ENCODE results near the gene TMC5. TPM values are rescaled to one million over a fixed set of nuclear protein-coding genes. Genes with fewer than 3 reads are reported as not detected.

Gene TMC5
- total and polyA plus RNA-seq, 5 donors from 2014 or later = not detected

DNA sequence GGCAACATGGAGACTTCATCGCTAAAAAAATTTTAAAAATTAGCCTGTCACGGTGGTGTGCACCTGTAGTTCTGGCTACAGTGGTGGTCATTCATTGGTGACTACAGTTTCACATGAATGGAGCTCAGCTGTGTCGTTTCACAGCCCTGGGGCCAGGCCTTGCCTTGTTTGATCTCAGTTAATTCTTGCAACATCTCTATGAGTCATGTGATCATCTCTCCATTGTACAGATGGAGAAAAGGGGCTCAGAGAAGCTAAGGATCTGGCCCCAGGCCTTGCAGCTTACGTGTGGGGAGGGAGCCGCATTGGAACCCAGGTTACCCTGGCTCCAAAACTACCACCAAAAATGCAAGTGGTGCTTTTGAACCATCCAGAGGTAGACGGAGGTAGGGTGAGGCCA, 54.8 kb downstream of the TMC5 start:
- H3K36me3 Mint-ChIP-seq = no peaks in the 10 kb centered on the region
- no peaks in the 10 kb centered on the region for H3K36me3 ChIP-seq (ENCODE audit: control insufficient read depth, insufficient read depth, low read length)
- H3K9me3 Mint-ChIP-seq = peaks cover 0 to 2% (median 0%) of the 10 kb centered on the region in 7 donors

DNA sequence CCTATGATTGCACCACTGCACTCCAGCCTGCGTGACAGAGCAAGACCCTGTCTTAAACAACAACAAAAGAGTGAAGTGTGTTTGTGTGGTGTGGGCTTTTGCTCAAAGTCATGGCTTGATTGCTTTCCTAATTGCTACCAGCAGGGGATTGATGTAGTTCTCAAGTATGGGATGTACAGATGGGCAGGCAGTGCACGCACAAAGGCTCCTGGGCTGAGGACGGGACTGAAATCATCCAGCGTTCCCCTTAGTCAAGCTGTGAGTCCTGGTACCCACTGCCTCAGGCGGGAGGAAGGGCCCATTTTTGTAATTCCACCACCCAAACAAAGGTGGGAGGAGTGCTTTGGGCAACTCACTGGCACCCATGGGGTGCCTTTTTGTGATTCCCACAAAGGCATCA, 56.9 kb downstream of the TMC5 start:
- no peaks in the 10 kb centered on the region for H3K9me3 ChIP-seq (ENCODE audit: control insufficient read depth in 2 of 2, low read length in 2 of 2)
- no peak overlapping the region for H3K4me3 ChIP-seq (ENCODE audit: low read depth, low read length)
- ATAC-seq (ENCODE audit: low read depth in 2 of 2) = no peak
- DNase-seq = no peak
- H3K27ac ChIP-seq (ENCODE audit: insufficient read depth, low read length, poor library complexity, severe bottlenecking) = no peak overlapping the region
- H3K36me3 Mint-ChIP-seq = no peaks in the 10 kb centered on the region
- no peaks in the 10 kb centered on the region for H3K4me1 Mint-ChIP-seq
- no peaks in the 10 kb centered on the region for H3K36me3 ChIP-seq (ENCODE audit: control insufficient read depth, insufficient read depth, low read length)
- H3K27me3 ChIP-seq (ENCODE audit: control insufficient read depth, insufficient read depth, low read length) = no peaks in the 10 kb centered on the region
- H3K4me1 ChIP-seq (ENCODE audit: control insufficient read depth, insufficient read depth, low read length, poor library complexity, severe bottlenecking) = no peaks in the 10 kb centered on the region
- peaks cover 0 to 5% (median 0%) of the 10 kb centered on the region in 7 donors for H3K9me3 Mint-ChIP-seq
- H3K4me3 Mint-ChIP-seq = no peak overlapping the region
- no peak overlapping the region for H3K27ac Mint-ChIP-seq
- no peaks in the 10 kb centered on the region for H3K27me3 Mint-ChIP-seq

More for the DNA sequence above, 54.8 kb downstream of the TMC5 start:
- no peak overlapping the region for H3K4me3 ChIP-seq (ENCODE audit: low read depth, low read length)
- H3K27me3 Mint-ChIP-seq = no peaks in the 10 kb centered on the region
- H3K27me3 ChIP-seq (ENCODE audit: control insufficient read depth, insufficient read depth, low read length) = no peaks in the 10 kb centered on the region
- no peak overlapping the region for H3K27ac Mint-ChIP-seq
- no peak overlapping the region for H3K27ac ChIP-seq (ENCODE audit: insufficient read depth, low read length, poor library complexity, severe bottlenecking)
- no peaks in the 10 kb centered on the region for H3K4me1 ChIP-seq (ENCODE audit: control insufficient read depth, insufficient read depth, low read length, poor library complexity, severe bottlenecking)
- no peak for DNase-seq
- H3K4me3 Mint-ChIP-seq = no peak overlapping the region
- ATAC-seq (ENCODE audit: low read depth in 2 of 2) = no peak
- H3K4me1 Mint-ChIP-seq = no peaks in the 10 kb centered on the region
- H3K9me3 ChIP-seq (ENCODE audit: control insufficient read depth in 2 of 2, low read length in 2 of 2) = no peaks in the 10 kb centered on the region

- peaks cover 0 to 5% (median 0%) of the 10 kb centered on the region in 7 donors for H3K9me3 Mint-ChIP-seq
These were observed 60.8 kb downstream of the TMC5 start for GRCh38 chr16:19478505-19478904.

GRCh38 chr16:19479302-19479721, 61.6 kb downstream of the TMC5 start:
- Histone ChIP-seq H3K4me1 (ENCODE audit: control insufficient read depth, insufficient read depth, low read length, poor library complexity, severe bottlenecking) (no peaks in the 10 kb centered on the region), H3K36me3 (ENCODE audit: control insufficient read depth, insufficient read depth, low read length) (no peaks in the 10 kb centered on the region), H3K4me3 (ENCODE audit: low read depth, low read length) (no peak overlapping the region), H3K27me3 (ENCODE audit: control insufficient read depth, insufficient read depth, low read length) (no peaks in the 10 kb centered on the region), H3K9me3 (ENCODE audit: control insufficient read depth in 2 of 2, low read length in 2 of 2) (no peaks in the 10 kb centered on the region), H3K27ac (ENCODE audit: insufficient read depth, low read length, poor library complexity, severe bottlenecking) (no peak overlapping the region)
- no peak for DNase-seq
- ATAC-seq (ENCODE audit: low read depth in 2 of 2) = no peak
- no peak overlapping the region for H3K27ac Mint-ChIP-seq
- no peaks in the 10 kb centered on the region for H3K36me3 Mint-ChIP-seq
- peaks cover 0 to 5% (median 0%) of the 10 kb centered on the region in 7 donors for H3K9me3 Mint-ChIP-seq
- no peaks in the 10 kb centered on the region for H3K27me3 Mint-ChIP-seq
- H3K4me1 Mint-ChIP-seq = no peaks in the 10 kb centered on the region
- no peak overlapping the region for H3K4me3 Mint-ChIP-seq

More at GRCh38 chr16:19478505-19478904, 60.8 kb downstream of the TMC5 start:
- Histone ChIP-seq H3K9me3 (ENCODE audit: control insufficient read depth in 2 of 2, low read length in 2 of 2) (no peaks in the 10 kb centered on the region), H3K36me3 (ENCODE audit: control insufficient read depth, insufficient read depth, low read length) (no peaks in the 10 kb centered on the region), H3K4me3 (ENCODE audit: low read depth, low read length) (no peak overlapping the region), H3K27ac (ENCODE audit: insufficient read depth, low read length, poor library complexity, severe bottlenecking) (no peak overlapping the region), H3K27me3 (ENCODE audit: control insufficient read depth, insufficient read depth, low read length) (no peaks in the 10 kb centered on the region), H3K4me1 (ENCODE audit: control insufficient read depth, insufficient read depth, low read length, poor library complexity, severe bottlenecking) (no peaks in the 10 kb centered on the region)
- Mint-ChIP-seq H3K27me3 (no peaks in the 10 kb centered on the region), H3K27ac (no peak overlapping the region), H3K36me3 (no peaks in the 10 kb centered on the region), H3K4me1 (no peaks in the 10 kb centered on the region), H3K4me3 (no peak overlapping the region)
- ATAC-seq (ENCODE audit: low read depth in 2 of 2) = no peak
- DNase-seq = no peak

GRCh38 chr16:19481296-19481695, 63.6 kb downstream of the TMC5 start:
- Histone ChIP-seq H3K27me3 (ENCODE audit: control insufficient read depth, insufficient read depth, low read length) (no peaks in the 10 kb centered on the region), H3K36me3 (ENCODE audit: control insufficient read depth, insufficient read depth, low read length) (no peaks in the 10 kb centered on the region), H3K27ac (ENCODE audit: insufficient read depth, low read length, poor library complexity, severe bottlenecking) (no peak overlapping the region), H3K4me3 (ENCODE audit: low read depth, low read length) (no peak overlapping the region), H3K4me1 (ENCODE audit: control insufficient read depth, insufficient read depth, low read length, poor library complexity, severe bottlenecking) (no peaks in the 10 kb centered on the region), H3K9me3 (ENCODE audit: control insufficient read depth in 2 of 2, low read length in 2 of 2) (no peaks in the 10 kb centered on the region)
- DNase-seq (no peak), ATAC-seq (ENCODE audit: low read depth in 2 of 2) (no peak)
- Mint-ChIP-seq H3K27me3 (no peaks in the 10 kb centered on the region), H3K4me3 (no peak overlapping the region), H3K4me1 (no peaks in the 10 kb centered on the region), H3K36me3 (no peaks in the 10 kb centered on the region), H3K9me3 (peaks cover 0 to 5% (median 0%) of the 10 kb centered on the region in 7 donors), H3K27ac (no peak overlapping the region)

GRCh38 chr16:19481769-19482168, 64.1 kb downstream of the TMC5 start:
- no peaks in the 10 kb centered on the region for H3K9me3 ChIP-seq (ENCODE audit: control insufficient read depth in 2 of 2, low read length in 2 of 2)
- no peaks in the 10 kb centered on the region for H3K36me3 ChIP-seq (ENCODE audit: control insufficient read depth, insufficient read depth, low read length)
- ATAC-seq (ENCODE audit: low read depth in 2 of 2) (no peak), DNase-seq (no peak)
- no peak overlapping the region for H3K27ac ChIP-seq (ENCODE audit: insufficient read depth, low read length, poor library complexity, severe bottlenecking)
- no peaks in the 10 kb centered on the region for H3K4me1 ChIP-seq (ENCODE audit: control insufficient read depth, insufficient read depth, low read length, poor library complexity, severe bottlenecking)
- no peaks in the 10 kb centered on the region for H3K27me3 ChIP-seq (ENCODE audit: control insufficient read depth, insufficient read depth, low read length)
- no peaks in the 10 kb centered on the region for H3K4me1 Mint-ChIP-seq
- no peak overlapping the region for H3K4me3 Mint-ChIP-seq
- no peak overlapping the region for H3K4me3 ChIP-seq (ENCODE audit: low read depth, low read length)
- H3K9me3 Mint-ChIP-seq = peaks cover 0 to 3% (median 0%) of the 10 kb centered on the region in 7 donors
- H3K27me3 Mint-ChIP-seq = no peaks in the 10 kb centered on the region
- H3K36me3 Mint-ChIP-seq = no peaks in the 10 kb centered on the region
- H3K27ac Mint-ChIP-seq = no peak overlapping the region

GRCh38 chr16:19482291-19482690, 64.6 kb downstream of the TMC5 start:
- Histone ChIP-seq H3K4me3 (ENCODE audit: low read depth, low read length) (no peak overlapping the region), H3K27ac (ENCODE audit: insufficient read depth, low read length, poor library complexity, severe bottlenecking) (no peak overlapping the region), H3K36me3 (ENCODE audit: control insufficient read depth, insufficient read depth, low read length) (no peaks in the 10 kb centered on the region), H3K4me1 (ENCODE audit: control insufficient read depth, insufficient read depth, low read length, poor library complexity, severe bottlenecking) (no peaks in the 10 kb centered on the region), H3K27me3 (ENCODE audit: control insufficient read depth, insufficient read depth, low read length) (no peaks in the 10 kb centered on the region), H3K9me3 (ENCODE audit: control insufficient read depth in 2 of 2, low read length in 2 of 2) (no peaks in the 10 kb centered on the region)
- Mint-ChIP-seq H3K36me3 (no peaks in the 10 kb centered on the region), H3K27ac (no peak overlapping the region), H3K4me1 (no peaks in the 10 kb centered on the region), H3K9me3 (peaks cover 0 to 3% (median 0%) of the 10 kb centered on the region in 7 donors), H3K27me3 (no peaks in the 10 kb centered on the region), H3K4me3 (no peak overlapping the region)
- DNase-seq (no peak), ATAC-seq (ENCODE audit: low read depth in 2 of 2) (no peak)

DNA sequence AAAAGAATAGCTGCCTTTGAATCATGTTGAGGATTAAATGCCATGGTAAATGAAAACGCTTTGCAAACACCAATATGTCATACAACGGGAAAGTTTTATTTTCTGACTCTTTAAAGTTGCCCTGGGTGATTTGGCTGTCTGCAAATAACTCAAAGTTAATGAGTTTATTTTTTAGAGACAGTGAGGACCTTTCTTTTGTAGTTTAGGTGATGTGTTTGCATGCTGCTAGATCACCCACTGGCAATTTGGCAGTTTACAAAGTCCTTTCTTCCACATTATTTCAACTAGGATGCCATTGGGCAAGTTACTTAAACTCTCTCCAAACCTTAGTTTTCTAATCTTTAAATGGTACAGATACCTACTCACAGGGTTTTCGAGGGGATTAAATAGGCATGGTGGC, 66.4 kb downstream of the TMC5 start:
- H3K4me1 ChIP-seq (ENCODE audit: control insufficient read depth, insufficient read depth, low read length, poor library complexity, severe bottlenecking) = no peaks in the 10 kb centered on the region
- H3K36me3 ChIP-seq (ENCODE audit: control insufficient read depth, insufficient read depth, low read length) = no peaks in the 10 kb centered on the region
- Mint-ChIP-seq H3K4me3 (no peak overlapping the region), H3K27ac (no peak overlapping the region), H3K4me1 (no peaks in the 10 kb centered on the region), H3K27me3 (no peaks in the 10 kb centered on the region), H3K36me3 (no peaks in the 10 kb centered on the region), H3K9me3 (peaks cover 0 to 4% (median 0%) of the 10 kb centered on the region in 7 donors)
- H3K27me3 ChIP-seq (ENCODE audit: control insufficient read depth, insufficient read depth, low read length) = no peaks in the 10 kb centered on the region
- no peak for ATAC-seq (ENCODE audit: low read depth in 2 of 2)
- no peak for DNase-seq
- no peak overlapping the region for H3K4me3 ChIP-seq (ENCODE audit: low read depth, low read length)
- H3K27ac ChIP-seq (ENCODE audit: insufficient read depth, low read length, poor library complexity, severe bottlenecking) = no peak overlapping the region
- H3K9me3 ChIP-seq (ENCODE audit: control insufficient read depth in 2 of 2, low read length in 2 of 2) = no peaks in the 10 kb centered on the region

Measured in CD4-positive, CD25-positive, alpha-beta regulatory T cell (primary cell).